K562 (cell line): ENCODE data around the gene PLD1. TPM values are rescaled to one million over a fixed set of nuclear protein-coding genes. Genes with fewer than 3 reads are reported as not detected.

Experiments
- C11orf30 ChIP-seq: fragments of 450-650 bp; IDR thresholded peaks from 2 replicates; pipeline ENCODE4 v1.6.1; 2016; ENCODE audit warnings: low read depth, mild to moderate bottlenecking
- CBX8 ChIP-seq: fragments of 200-600 bp; sonication (generic); IDR thresholded peaks from 2 replicates; pipeline ENCODE4 v1.6.1; 2012; ENCODE audit warnings: borderline replicate concordance, mixed run types, low read depth, mild to moderate bottlenecking, moderate library complexity, mixed read lengths, low read length, control low read depth, inconsistent platforms; ENCODE audit not compliant: poor library complexity, severe bottlenecking; ENCODE audit errors: extremely low read depth
- CHCHD3 ChIP-seq: fragments of 250-450 bp; sonication (Bioruptor Pico); IDR thresholded peaks from 2 replicates; pipeline ENCODE4 v2.1.2; 2022; ENCODE audit warnings: mild to moderate bottlenecking
- FOXJ2 ChIP-seq: fragments of 200-800 bp; sonication (Bioruptor generic); IDR thresholded peaks from 2 replicates; pipeline ENCODE4 v1.6.1; 2016; ENCODE audit warnings: missing genetic modification characterization, missing compliant biosample characterization
- HLTF ChIP-seq: fragments of 450-650 bp; IDR thresholded peaks from 2 replicates; pipeline ENCODE4 v1.6.1; 2016
- HNRNPUL1 ChIP-seq: fragments of 200-400 bp; formaldehyde crosslinking; IDR thresholded peaks from 2 replicates; pipeline ENCODE4 v1.6.1; 2017; ENCODE audit warnings: low read length
- KLF6 ChIP-seq: fragments of 250-450 bp; sonication (Bioruptor Pico); IDR thresholded peaks from 2 replicates; pipeline ENCODE4 v1.4.0; 2020; ENCODE audit warnings: mild to moderate bottlenecking, moderate library complexity, borderline replicate concordance
- MAFK ChIP-seq: IDR thresholded peaks from 2 replicates; pipeline ENCODE4 v1.6.1; 2011; ENCODE audit warnings: low read length, improper control_type of control experiment
- MAZ ChIP-seq, 2 experiments: fragments of 450-650 bp in 1 of 2; sonication (generic) in 1 of 2; formaldehyde crosslinking; IDR thresholded peaks in 1 of 2; conservative IDR thresholded peaks in 1 of 2; 2 replicates each; pipeline versions ENCODE4 v1.4.0 to v1.5.0; 2020; ENCODE audit warnings: mild to moderate bottlenecking in 1 of 2, missing genetic modification reagents in 1 of 2
- MTA3 ChIP-seq: fragments of 450-650 bp; formaldehyde crosslinking; IDR thresholded peaks from 2 replicates; pipeline ENCODE4 v1.6.1; 2017; ENCODE audit warnings: mild to moderate bottlenecking, borderline replicate concordance
- PHB ChIP-seq: fragments of 250-450 bp; sonication (Bioruptor Pico); IDR thresholded peaks from 2 replicates; pipeline ENCODE4 v1.5.0; 2021
- PTRF ChIP-seq: fragments of 450-650 bp; IDR thresholded peaks from 2 replicates; pipeline ENCODE4 v1.6.1; 2016; ENCODE audit warnings: mild to moderate bottlenecking, missing genetic modification characterization, missing compliant biosample characterization
- RBFOX2 ChIP-seq: fragments of 200-400 bp; formaldehyde crosslinking; IDR thresholded peaks from 2 replicates; pipeline ENCODE4 v1.6.1; 2017; ENCODE audit warnings: low read depth, mild to moderate bottlenecking, low read length, moderate library complexity
- RERE ChIP-seq: sonication (generic); formaldehyde crosslinking; IDR thresholded peaks from 2 replicates; pipeline ENCODE4 v1.8.0; 2023; ENCODE audit warnings: missing genetic modification reagents, mild to moderate bottlenecking, borderline replicate concordance
- RHOXF2B ChIP-seq: fragments of 250-450 bp; sonication (Bioruptor Pico); conservative IDR thresholded peaks from 2 replicates; pipeline ENCODE4 v1.5.1; 2021
- SIN3A ChIP-seq, 2 experiments: fragments of 150-350 bp in 1 of 2; IDR thresholded peaks; 2 replicates each; pipeline ENCODE4 v1.6.1; 2011 to 2016; ENCODE audit warnings: borderline replicate concordance in 2 of 2, low read depth in 2 of 2, low read length in 2 of 2, mild to moderate bottlenecking in 2 of 2, moderate library complexity in 2 of 2; ENCODE audit not compliant: control insufficient read depth in 1 of 2
- ZBTB33 ChIP-seq: sonication (generic); formaldehyde crosslinking; IDR thresholded peaks from 2 replicates; pipeline ENCODE4 v1.8.1; 2023; ENCODE audit warnings: mild to moderate bottlenecking, missing genetic modification reagents
- ZBTB9 ChIP-seq: fragments of 450-650 bp; formaldehyde crosslinking; IDR thresholded peaks from 2 replicates; pipeline ENCODE4 v1.4.0; 2020; ENCODE audit warnings: mild to moderate bottlenecking, moderate library complexity
- ZNF174 ChIP-seq: fragments of 250-450 bp; sonication (Bioruptor Pico); IDR thresholded peaks from 2 replicates; pipeline ENCODE4 v1.4.0; 2020; ENCODE audit warnings: mild to moderate bottlenecking
- ZNF75A ChIP-seq: fragments of 450-650 bp; formaldehyde crosslinking; IDR thresholded peaks from 2 replicates; pipeline ENCODE4 v1.4.0; 2020; ENCODE audit warnings: mild to moderate bottlenecking
- polyA plus RNA-seq, 8 experiments: library from polyadenylated mRNA; depleted of rRNA in 4 of 8; stranded (reverse) in 5 of 8; unstranded in 3 of 8; fragments of >200 nt; fragmentation: Nextera tagmentation in 2 of 8; fragmentation: Illumina TruSeq in 1 of 8; extraction: Ambion mirVana in 2 of 8; extraction: Trizol in 1 of 8; gene quantifications; 2 replicates each; pipeline versions ENCODE4 v1.2.1 to v1.2.3, GENCODE V29; 2011 to 2014; ENCODE audit warnings: inconsistent platforms in 1 of 8, missing spikeins in 1 of 8
- total RNA-seq, 7 experiments: library from RNA; depleted of rRNA in 6 of 7; stranded (reverse); fragments of >200 nt in 6 of 7; fragmentation: Illumina TruSeq in 2 of 7; extraction: Trizol in 2 of 7; gene quantifications; 2 replicates each; pipeline versions ENCODE4 v1.2.1 to v1.2.3, GENCODE V29; 2011 to 2021; ENCODE audit warnings: low replicate concordance in 1 of 7

PLD1 gene
- total and polyA plus RNA-seq, 9 of the 15 experiments (the other 6 are each of a cell fraction or from before 2014, with no cell fraction given) = 8.4 to 26.1 (median 18.6) TPM

- TF ChIP-seq ZBTB33 (no peak), RERE (CRISPR knock-in tag) (no peak), ZBTB9 (0 out of 2 replicates have a peak, but pooled peaks have one; percentile 28), CBX8 (no peak), CHCHD3 (CRISPR knock-in tag) (no peak), HLTF (no peak), RBFOX2 (no peak), MAZ (CRISPR knock-in tag; conservative IDR thresholded peaks at IDR 0.05 in 1 of 2, IDR thresholded peaks at IDR 0.05 in 1 of 2) (peak in 1 of 2 experiments; percentile 30; a peak in 2 of 4 replicates), PHB (no peak), ZNF174 (CRISPR knock-in tag) (no peak), KLF6 (CRISPR knock-in tag) (no peak), C11orf30 (no peak), HNRNPUL1 (no peak), ZNF75A (CRISPR knock-in tag) (no peak), RHOXF2B (no peak), MTA3 (no peak), SIN3A (IDR thresholded peaks at IDR 0.05; ENCODE audit: borderline replicate concordance in 2 of 2, control insufficient read depth in 1 of 2, low read depth in 2 of 2, low read length in 2 of 2) (no peak), PTRF (tag) (no peak), MAFK (no peak), FOXJ2 (tag) (peak; percentile 60; the same call in 1 of the 2 replicates)
Observed at GRCh38 chr3:171811295-171811912, 1.1 kb upstream of the PLD1 start (continued).
